Endodermal cell (in vitro differentiated cells): ENCODE data around the gene PBXIP1. TPM values are rescaled to one million over a fixed set of nuclear protein-coding genes. Genes with fewer than 3 reads are reported as not detected.

Experiments
- DNase-seq: peaks from one replicate; pipeline ENCODE4 v3.0.0-alpha.2; 2017
- H3K27ac ChIP-seq: 2 replicates; pipeline ENCODE4 v1.5.1; 2013; ENCODE audit warnings: mild to moderate bottlenecking, low read depth, low read length, moderate library complexity
- H3K27me3 ChIP-seq: 2 replicates; pipeline ENCODE4 v1.6.1; 2013; ENCODE audit warnings: mild to moderate bottlenecking, low read length, moderate library complexity; ENCODE audit not compliant: insufficient read depth, control insufficient read depth, poor library complexity, severe bottlenecking
- H3K36me3 ChIP-seq: 2 replicates; pipeline ENCODE4 v1.7.0; 2013; ENCODE audit warnings: mild to moderate bottlenecking, low read length, moderate library complexity; ENCODE audit not compliant: control insufficient read depth, insufficient read depth
- H3K4me1 ChIP-seq: one replicate; pipeline ENCODE4 v1.7.0; 2013; ENCODE audit warnings: low read length; ENCODE audit not compliant: control insufficient read depth, insufficient read depth
- H3K4me3 ChIP-seq: 2 replicates; pipeline ENCODE4 v1.5.1; 2013; ENCODE audit warnings: mild to moderate bottlenecking, low read length, moderate library complexity
- H3K9ac ChIP-seq: 2 replicates; pipeline ENCODE4 v1.6.1; 2013; ENCODE audit warnings: mild to moderate bottlenecking, low read length, moderate library complexity; ENCODE audit not compliant: poor library complexity, severe bottlenecking; ENCODE audit errors: extremely low read depth
- H3K9me3 ChIP-seq: 2 replicates; pipeline ENCODE4 v1.6.1; 2013; ENCODE audit warnings: mild to moderate bottlenecking, low read length, moderate library complexity; ENCODE audit not compliant: control insufficient read depth
- H3K27ac Mint-ChIP-seq: 2 replicates; pipeline ENCODE4 v1.8.0; 2020; ENCODE audit warnings: mixed read lengths
- H3K27me3 Mint-ChIP-seq: 2 replicates; pipeline ENCODE4 v1.8.0; 2021; ENCODE audit warnings: mild to moderate bottlenecking, mixed read lengths; ENCODE audit not compliant: insufficient read depth
- H3K36me3 Mint-ChIP-seq: 2 replicates; pipeline ENCODE4 v1.8.0; 2020; ENCODE audit warnings: low read depth, mixed read lengths
- H3K4me1 Mint-ChIP-seq: 2 replicates; pipeline ENCODE4 v1.8.0; 2020; ENCODE audit warnings: mixed read lengths
- H3K4me3 Mint-ChIP-seq: 2 replicates; pipeline ENCODE4 v1.8.0; 2020; ENCODE audit warnings: mild to moderate bottlenecking, moderate library complexity, mixed read lengths
- H3K9me3 Mint-ChIP-seq: 2 replicates; pipeline ENCODE4 v1.8.0; 2020; ENCODE audit warnings: mild to moderate bottlenecking, mixed read lengths
- WGBS, 2 experiments: methylation state at CpG; one replicate each; pipeline versions ENCODE4 v1.1.5 to v1.1.7; 2013; ENCODE audit warnings: missing lambda C conversion rate in 2 of 2, mixed read lengths in 1 of 2; ENCODE audit not compliant: insufficient coverage in 1 of 2, insufficient read length in 1 of 2; 5-methylcytosine and 5-hydroxymethylcytosine counted together
- total RNA-seq, 2 donors: library from RNA; stranded (reverse); fragmentation: NEBNext Ultra II Directional in 1 of 2; extraction: Animal tissue kit (Norgen Biotek cat#: 25700) in 1 of 2; gene quantifications; 2 replicates in 1 of 2; 3 replicates in 1 of 2; pipeline ENCODE4 v1.2.1, GENCODE V29; 2021
- TF ChIP-seq, protein P1 (sequence below): fragments of 200-600 bp; sonication (generic); conservative IDR thresholded peaks from 2 replicates; pipeline ENCODE4 v1.5.0; 2021; ENCODE audit warnings: antibody characterized with exemption, mild to moderate bottlenecking

PBXIP1 gene
- total RNA-seq, 2 donors from 2014 or later = 42.5 to 61.3 TPM

DNA sequence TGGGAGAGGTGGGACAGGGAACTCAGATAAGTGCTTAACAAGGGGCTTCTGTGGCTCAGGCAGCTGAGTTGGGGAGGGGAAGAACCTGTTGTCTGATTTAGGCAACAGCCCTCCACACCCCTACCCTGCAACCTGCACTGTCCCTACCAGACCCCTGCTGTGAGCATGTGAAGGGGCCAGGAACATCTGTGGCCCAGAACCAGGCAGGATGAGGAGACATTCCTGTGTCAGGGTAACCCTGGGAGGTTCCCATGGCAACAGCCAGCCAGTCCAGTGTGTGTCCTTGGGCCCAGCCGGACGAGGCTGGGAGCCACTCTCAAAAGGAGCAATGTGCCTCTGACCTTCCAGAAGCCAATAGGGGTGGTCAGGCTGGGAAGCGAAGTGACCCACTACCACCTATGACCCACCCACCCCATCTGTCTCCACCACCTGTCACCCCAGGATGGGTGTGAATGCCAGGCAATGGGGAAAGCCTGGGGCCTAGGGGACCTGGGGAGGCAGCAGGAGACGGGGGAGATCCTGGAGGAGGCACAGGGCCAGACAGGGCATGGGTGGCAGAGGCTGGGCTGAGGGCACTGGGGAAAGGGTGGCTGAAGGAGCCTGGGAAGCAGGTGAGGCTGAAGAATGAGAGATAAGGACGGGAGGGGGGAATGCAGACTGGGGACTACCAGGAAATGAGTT, 14.4 kb downstream of the PBXIP1 start:
- peak; percentile 69 for DNase-seq
- TF ChIP-seq, protein P1, sequence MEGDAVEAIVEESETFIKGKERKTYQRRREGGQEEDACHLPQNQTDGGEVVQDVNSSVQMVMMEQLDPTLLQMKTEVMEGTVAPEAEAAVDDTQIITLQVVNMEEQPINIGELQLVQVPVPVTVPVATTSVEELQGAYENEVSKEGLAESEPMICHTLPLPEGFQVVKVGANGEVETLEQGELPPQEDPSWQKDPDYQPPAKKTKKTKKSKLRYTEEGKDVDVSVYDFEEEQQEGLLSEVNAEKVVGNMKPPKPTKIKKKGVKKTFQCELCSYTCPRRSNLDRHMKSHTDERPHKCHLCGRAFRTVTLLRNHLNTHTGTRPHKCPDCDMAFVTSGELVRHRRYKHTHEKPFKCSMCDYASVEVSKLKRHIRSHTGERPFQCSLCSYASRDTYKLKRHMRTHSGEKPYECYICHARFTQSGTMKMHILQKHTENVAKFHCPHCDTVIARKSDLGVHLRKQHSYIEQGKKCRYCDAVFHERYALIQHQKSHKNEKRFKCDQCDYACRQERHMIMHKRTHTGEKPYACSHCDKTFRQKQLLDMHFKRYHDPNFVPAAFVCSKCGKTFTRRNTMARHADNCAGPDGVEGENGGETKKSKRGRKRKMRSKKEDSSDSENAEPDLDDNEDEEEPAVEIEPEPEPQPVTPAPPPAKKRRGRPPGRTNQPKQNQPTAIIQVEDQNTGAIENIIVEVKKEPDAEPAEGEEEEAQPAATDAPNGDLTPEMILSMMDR = no peak
- H3K4me3 ChIP-seq = no peak overlapping the region
- Mint-ChIP-seq H3K4me1 (peaks cover 27% of the 10 kb centered on the region), H3K4me3 (no peak overlapping the region), H3K9me3 (no peaks in the 10 kb centered on the region), H3K27ac (no peak overlapping the region), H3K27me3 (peaks cover under 1% of the 10 kb centered on the region), H3K36me3 (peaks cover 8% of the 10 kb centered on the region)
- no peaks in the 10 kb centered on the region for H3K4me1 ChIP-seq
- no peaks in the 10 kb centered on the region for H3K27me3 ChIP-seq
- peak overlapping the region; percentile 62 for H3K27ac ChIP-seq
- no peaks in the 10 kb centered on the region for H3K9me3 ChIP-seq
- H3K36me3 ChIP-seq = peaks cover 4% of the 10 kb centered on the region
- H3K9ac ChIP-seq = no peak overlapping the region
- 10 to 86% methylated on average over 2 to 5 of the region's 5 CpGs for WGBS, 2 experiments

GRCh38 chr1:154940651-154941194, 15.2 kb downstream of the PBXIP1 start:
- no peak overlapping the region for H3K9ac ChIP-seq
- peaks cover 30% of the 10 kb centered on the region for H3K4me1 Mint-ChIP-seq
- H3K36me3 ChIP-seq = peaks cover 4% of the 10 kb centered on the region
- DNase-seq = no peak
- H3K27me3 Mint-ChIP-seq = peaks cover 2% of the 10 kb centered on the region
- H3K9me3 ChIP-seq = no peaks in the 10 kb centered on the region
- peak overlapping the region; percentile 48 for H3K27ac Mint-ChIP-seq
- H3K27me3 ChIP-seq = no peaks in the 10 kb centered on the region
- WGBS, 2 experiments = 91 to 94% methylated on average over 7 to 8 of the region's 8 CpGs
- H3K4me3 Mint-ChIP-seq = no peak overlapping the region
- no peaks in the 10 kb centered on the region for H3K9me3 Mint-ChIP-seq
- no peak overlapping the region for H3K4me3 ChIP-seq
- peak overlapping the region; percentile 62 for H3K27ac ChIP-seq
- H3K36me3 Mint-ChIP-seq = peaks cover 2% of the 10 kb centered on the region
- H3K4me1 ChIP-seq = no peaks in the 10 kb centered on the region
- TF ChIP-seq, protein P1 = no peak

DNA sequence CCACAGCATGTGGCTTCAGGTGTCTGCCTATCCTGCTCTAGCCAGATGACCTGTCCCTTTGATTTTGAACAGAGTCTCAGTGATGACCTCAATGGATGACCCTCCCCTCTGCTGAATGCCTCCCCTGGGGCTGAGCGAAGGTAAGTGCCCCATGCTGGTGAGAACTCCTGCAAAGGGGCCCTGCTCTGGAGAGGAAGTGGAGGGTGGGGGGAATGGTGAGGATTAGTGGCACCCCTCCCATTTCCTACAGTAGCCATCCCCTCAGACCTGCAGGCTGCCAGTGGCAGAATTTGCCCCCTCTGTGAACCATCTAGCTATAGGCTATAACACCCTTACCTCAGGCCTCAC, 15.7 kb downstream of the PBXIP1 start:
- H3K4me3 Mint-ChIP-seq = no peak overlapping the region
- peaks cover 2% of the 10 kb centered on the region for H3K27me3 Mint-ChIP-seq
- TF ChIP-seq, protein P1 = no peak
- H3K36me3 Mint-ChIP-seq = peaks cover 2% of the 10 kb centered on the region
- H3K9me3 Mint-ChIP-seq = no peaks in the 10 kb centered on the region
- no peak overlapping the region for H3K27ac ChIP-seq
- H3K4me1 Mint-ChIP-seq = peaks cover 30% of the 10 kb centered on the region
- H3K27ac Mint-ChIP-seq = no peak overlapping the region
- H3K36me3 ChIP-seq = peaks cover 4% of the 10 kb centered on the region
- no peaks in the 10 kb centered on the region for H3K9me3 ChIP-seq
- no peaks in the 10 kb centered on the region for H3K4me1 ChIP-seq
- peak; percentile 68 for DNase-seq
- no peak overlapping the region for H3K9ac ChIP-seq
- H3K4me3 ChIP-seq = no peak overlapping the region
- WGBS, 2 experiments = 92 to 100% methylated on average over 1 of the region's 1 CpG
- H3K27me3 ChIP-seq = no peaks in the 10 kb centered on the region
